NCI-H146 treated with DMSO at 0.1 percent for 48 hours (cell line): ENCODE measurements around the gene YRDC.

Source experiments
- DNase-seq: peaks from one replicate; lab custom pipeline; 2025; ENCODE audit not compliant: unreplicated experiment; lab: John Stamatoyannopoulos, UW

Gene YRDC

GRCh38 chr1:37822906-37823815, 15.2 kb upstream of the YRDC start:
- DNase-seq, result no peak

- no peak for DNase-seq
Measured at GRCh38 chr1:37821481-37821880, 13.5 kb upstream of the YRDC start.

- no peak for DNase-seq
Measured at GRCh38 chr1:37817481-37817880, 9.5 kb upstream of the YRDC start.

GRCh38 chr1:37814252-37814651, 6.2 kb upstream of the YRDC start:
- no peak for DNase-seq

GRCh38 chr1:37813529-37814145, 5.6 kb upstream of the YRDC start:
- DNase-seq, result no peak

- peak; percentile 20 for DNase-seq
Measured at GRCh38 chr1:37811027-37811655, 3.1 kb upstream of the YRDC start.

GRCh38 chr1:37809942-37810341, 1.9 kb upstream of the YRDC start:
- no peak for DNase-seq

GRCh38 chr1:37808369-37809319, 636 bp upstream of the YRDC start:
- DNase-seq, result no peak

GRCh38 chr1:37807220-37807554, 821 bp downstream of the YRDC start:
- no peak for DNase-seq

GRCh38 chr1:37802439-37802838, 5.6 kb downstream of the YRDC start:
- DNase-seq, result no peak

GRCh38 chr1:37797750-37798345, 10.2 kb downstream of the YRDC start:
- no peak for DNase-seq

- no peak for DNase-seq
Measured at GRCh38 chr1:37795340-37796125, 12.5 kb downstream of the YRDC start.

- no peak for DNase-seq
Measured at GRCh38 chr1:37794372-37795339, 13.4 kb downstream of the YRDC start.

GRCh38 chr1:37793773-37794371, 14.1 kb downstream of the YRDC start, which contains the start of gene MANEAL:
TSS of gene MANEAL (plus strand) at chr1:37793847. CDS start at chr1:37794183, 336 bp downstream.
- DNase-seq, result peak; percentile 14

GRCh38 chr1:37792943-37793686, 14.9 kb downstream of the YRDC start:
- no peak for DNase-seq

- no peak for DNase-seq
Measured at GRCh38 chr1:37782491-37782890, 25.5 kb downstream of the YRDC start.

- DNase-seq, result no peak
Measured at GRCh38 chr1:37778654-37779053, 29.4 kb downstream of the YRDC start.
